PFSK-1 (cell line): ENCODE results near the gene CXCL12.

Experiments used
- POLR2AphosphoS5 ChIP-seq: IDR thresholded peaks from 2 replicates; pipeline ENCODE4 v1.6.1; 2012; ENCODE audit warnings: low read depth, mild to moderate bottlenecking, control low read depth, low read length, moderate library complexity
- SIN3A ChIP-seq: IDR thresholded peaks from 2 replicates; pipeline ENCODE4 v1.6.1; 2012; ENCODE audit warnings: mild to moderate bottlenecking, low read length, moderate library complexity, borderline replicate concordance; ENCODE audit not compliant: insufficient read depth
- TAF1 ChIP-seq: IDR thresholded peaks from 2 replicates; pipeline ENCODE4 v1.6.1; 2012; ENCODE audit warnings: low read length, control low read depth, borderline replicate concordance; ENCODE audit not compliant: insufficient read depth

- TF ChIP-seq POLR2AphosphoS5 (no peak), TAF1 (no peak), SIN3A (no peak)
These were observed 52.4 kb downstream of the CXCL12 start for GRCh38 chr10:44332465-44332864.
